GM10847 (cell line): ENCODE results near the gene TANK.

Experiments
- POLR2A ChIP-seq: IDR thresholded peaks from 2 replicates; pipeline ENCODE4 v1.6.1; 2011; ENCODE audit not compliant: insufficient read length; ENCODE audit errors: extremely low read depth

TANK gene

DNA sequence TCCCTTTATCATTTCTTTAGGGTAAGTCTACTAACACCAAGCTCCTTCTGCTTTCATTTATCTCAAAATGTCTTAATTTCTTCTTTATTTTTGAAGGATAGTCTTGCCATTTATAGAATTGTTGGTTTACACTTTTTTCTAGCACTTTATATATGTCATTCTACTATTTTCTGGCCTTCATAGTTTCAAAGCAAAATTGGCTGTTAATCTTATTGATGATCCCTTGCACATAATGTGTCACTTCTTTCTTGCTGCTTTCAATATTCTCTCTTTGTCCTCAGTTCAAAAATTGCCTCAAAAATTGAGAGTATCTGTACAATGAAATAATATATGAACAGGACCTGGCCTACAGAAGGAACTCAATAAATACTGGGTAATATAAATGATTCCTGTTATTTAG, 7.9 kb upstream of the TANK start:
- TF ChIP-seq POLR2A: no peak

DNA sequence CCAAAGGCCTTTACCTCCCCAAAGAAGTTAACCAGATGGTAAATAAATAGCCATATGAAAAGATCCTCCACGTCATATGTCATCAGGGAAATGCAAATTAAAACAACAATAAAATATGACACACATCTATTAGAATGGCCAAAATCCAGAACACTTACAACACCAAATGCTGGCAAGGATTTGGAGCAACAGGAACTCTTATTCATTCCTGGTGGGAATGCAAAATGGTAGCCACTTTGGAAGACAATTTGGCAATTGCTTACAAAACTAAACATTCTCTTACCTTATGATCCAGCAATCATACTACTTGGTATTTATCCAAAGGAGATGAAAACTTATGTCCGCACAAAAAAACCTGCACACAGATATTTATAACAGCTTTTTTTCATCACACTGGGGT, 1.3 kb upstream of the TANK start:
- no peak for TF ChIP-seq POLR2A

DNA sequence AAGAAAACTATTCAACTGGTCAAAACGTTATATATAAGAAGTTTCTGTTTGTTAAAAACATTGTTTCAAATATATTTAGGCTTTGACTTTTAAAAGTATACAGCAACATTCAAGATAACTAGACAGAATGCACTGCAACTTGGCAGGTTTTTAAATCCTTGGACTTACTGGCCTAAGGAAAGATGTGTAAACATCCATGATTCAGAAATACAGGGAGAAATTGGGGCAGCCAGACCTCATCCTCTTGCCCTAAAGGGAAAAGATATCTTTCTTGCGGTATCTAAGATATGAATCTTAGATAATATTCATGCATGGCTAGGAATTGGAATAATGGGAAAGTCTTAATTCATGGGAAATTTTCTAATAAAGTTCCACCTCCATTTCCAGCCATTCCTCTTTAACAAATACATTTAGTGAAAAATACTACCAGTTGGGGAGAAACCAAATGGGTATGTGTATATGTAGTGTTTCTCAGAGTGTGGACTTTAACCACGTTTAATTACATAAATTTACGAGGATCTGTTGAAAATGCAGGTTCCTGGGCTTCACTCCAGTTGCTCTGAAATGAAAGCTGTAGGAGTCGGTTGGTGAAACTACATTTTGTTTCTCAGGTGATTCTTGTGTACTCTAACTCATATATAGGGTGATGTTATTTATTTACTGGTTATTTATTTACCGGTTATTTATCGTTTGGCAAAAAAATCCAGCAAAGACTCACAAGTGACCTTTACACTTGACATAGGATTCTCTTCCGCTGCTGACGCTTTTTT, 587 bp upstream of the TANK start:
- TF ChIP-seq POLR2A: no peak

DNA sequence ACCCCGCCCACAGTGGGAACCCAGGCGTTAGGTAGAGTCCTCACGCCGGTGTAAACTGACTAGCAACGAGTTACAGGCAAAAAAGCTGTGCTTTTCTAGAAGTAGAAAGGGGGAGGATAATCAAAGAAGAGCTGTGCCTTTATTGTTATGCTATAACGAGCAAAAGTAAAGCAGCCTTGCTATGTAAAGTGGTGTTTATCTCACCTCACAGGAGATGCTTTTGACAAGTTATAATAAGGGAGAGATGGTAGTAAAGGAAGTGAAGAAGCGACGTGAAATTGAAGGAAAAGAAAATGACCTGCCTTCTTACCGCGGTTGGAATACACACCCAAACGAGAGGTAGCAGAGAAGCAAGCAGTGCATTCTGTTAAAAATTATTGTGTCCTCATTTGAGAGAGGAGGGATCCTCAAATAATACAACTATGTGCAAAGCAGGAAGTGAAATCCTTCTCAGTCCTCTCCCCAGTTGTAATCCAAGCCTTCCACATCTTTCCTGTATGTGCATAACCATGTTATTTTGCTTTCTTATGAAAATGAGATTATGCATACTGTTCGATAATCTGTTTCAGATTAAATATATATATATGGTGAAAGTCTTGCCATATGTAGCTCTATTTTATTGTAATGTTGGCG, 962 bp downstream of the TANK start:
- TF ChIP-seq POLR2A: no peak

DNA sequence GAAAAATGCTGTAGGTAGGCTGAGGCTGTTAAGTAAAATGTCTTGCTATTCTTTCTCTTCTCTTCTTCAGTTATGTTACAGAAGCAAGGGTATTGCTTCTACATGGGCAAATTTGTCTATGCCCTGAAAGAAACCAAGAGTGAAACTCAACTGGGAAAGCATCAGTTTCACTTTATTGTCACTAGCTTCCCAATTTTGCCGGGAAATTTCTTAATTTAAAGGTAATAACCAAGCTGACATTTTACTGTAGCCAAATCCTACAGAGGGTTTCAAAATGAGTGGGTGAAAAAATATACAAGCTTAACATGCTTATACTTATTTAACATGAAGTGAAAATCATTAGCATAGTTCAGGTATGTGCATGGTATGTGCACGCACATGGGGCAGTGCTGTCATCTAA, 3.2 kb downstream of the TANK start:
- no peak for TF ChIP-seq POLR2A

DNA sequence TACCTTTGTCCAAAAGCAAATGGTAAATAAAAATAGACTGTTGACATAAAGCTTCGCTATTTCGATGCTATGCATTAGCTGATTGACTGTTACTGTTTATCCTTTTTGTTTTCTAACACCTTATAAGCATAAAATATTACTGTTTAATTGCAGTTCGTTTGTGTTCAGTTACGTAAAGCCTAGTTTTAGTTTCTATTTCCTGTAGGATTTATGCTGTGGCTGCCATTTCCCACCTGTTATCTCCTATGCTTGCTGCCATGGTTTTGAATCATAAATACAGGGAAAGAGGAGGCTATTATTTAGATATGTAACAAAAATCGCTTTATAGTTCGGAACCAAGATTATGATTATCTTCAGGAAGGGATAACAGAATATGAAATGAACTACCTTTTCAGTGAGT, 3.9 kb downstream of the TANK start:
- no peak for TF ChIP-seq POLR2A

DNA sequence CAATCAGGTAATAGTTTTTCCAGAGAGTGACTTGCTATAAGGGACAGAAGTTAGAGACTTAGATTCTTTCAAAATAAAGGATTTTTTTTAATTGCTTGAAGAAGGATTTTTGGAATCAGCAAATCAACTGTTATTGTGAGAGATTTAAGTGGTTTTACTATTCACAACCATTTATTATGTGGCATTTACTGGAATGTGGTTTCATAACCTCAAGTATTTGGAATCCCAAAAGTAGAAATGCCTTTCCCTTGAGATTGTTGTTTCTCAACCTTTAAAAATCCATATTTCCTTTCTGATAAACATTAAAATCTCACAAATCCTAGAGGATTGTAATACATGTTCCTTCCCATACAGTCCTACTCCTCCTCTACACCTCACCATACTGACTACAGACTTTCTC, 5.0 kb downstream of the TANK start:
- no peak for TF ChIP-seq POLR2A

DNA sequence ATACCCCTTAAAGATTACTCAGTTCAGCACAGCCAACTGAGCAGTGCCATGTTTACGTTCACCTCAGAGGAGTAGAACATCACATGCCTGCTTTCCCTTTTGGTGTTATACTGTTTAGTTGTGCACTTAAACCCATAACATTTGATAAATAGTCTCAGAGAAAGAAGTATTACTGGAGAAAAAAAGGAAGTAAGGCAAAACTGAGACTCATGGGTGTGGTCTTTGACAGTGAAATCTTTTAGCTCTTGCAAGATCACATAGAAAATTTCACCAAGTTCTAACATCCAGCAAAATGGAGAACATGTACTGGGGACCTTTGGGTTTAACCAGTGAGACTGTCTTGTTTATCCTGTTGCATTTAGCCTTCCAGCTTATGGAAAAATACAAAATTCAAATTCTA, 5.6 kb downstream of the TANK start:
- TF ChIP-seq POLR2A: no peak

DNA sequence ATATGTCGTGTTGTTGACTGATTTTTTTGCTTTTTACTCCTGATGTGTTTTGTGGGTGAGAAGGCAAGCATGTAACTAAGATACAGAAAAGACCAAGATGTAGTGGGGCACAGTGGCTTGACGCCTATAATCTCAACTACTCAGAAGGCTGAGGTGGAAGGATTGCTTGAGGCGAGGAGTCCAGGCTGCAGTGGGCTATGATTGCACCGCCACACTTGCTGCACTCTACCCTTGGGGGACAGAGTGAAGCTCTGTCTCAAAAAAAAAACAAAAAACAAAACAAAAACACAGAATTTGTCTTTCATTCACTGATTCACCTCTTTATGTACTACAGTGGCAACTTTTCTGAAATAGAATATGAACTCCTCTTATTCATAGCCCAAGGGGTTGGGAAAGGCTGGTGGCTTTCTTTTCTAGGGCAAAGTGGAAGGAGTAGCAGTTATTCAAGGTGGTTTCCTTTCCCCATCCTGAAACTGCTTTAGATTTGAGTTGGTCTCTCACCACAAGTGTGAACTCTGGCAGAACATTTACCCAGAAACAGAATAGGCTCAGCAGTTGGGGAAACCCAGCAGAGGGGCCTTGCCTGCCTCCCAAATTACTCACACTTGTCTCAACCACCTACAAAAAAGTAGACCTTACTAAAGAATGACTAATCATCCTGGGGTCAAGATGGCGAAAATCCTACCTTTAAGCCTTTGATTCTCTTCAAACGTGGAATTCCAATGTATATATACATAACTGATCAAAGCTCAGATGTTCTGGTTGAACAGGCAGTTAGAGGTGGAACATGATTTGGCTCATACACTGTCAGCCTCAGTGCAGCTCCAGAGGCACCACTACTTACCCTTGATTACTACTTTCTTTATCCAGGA, 6.5 kb downstream of the TANK start:
- no peak for TF ChIP-seq POLR2A

DNA sequence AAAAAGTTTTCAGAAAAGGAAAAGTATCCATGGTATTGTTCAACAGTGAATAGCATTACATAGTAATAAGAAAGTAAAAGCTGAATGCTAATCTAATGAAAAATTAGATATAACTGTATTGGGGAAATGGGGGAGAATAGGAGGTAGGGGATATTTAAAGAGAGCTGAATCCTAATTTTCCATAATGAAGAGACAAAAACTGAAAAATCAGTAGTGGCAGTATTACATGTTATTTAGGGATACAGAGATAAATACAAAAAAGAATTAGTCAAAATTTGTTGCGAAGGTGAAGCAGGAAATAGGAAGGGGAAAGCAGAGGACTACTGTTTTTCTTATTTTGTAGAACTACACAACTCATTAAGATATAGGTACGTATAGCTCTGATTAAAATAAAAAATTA, 9.1 kb downstream of the TANK start:
- TF ChIP-seq POLR2A: no peak

DNA sequence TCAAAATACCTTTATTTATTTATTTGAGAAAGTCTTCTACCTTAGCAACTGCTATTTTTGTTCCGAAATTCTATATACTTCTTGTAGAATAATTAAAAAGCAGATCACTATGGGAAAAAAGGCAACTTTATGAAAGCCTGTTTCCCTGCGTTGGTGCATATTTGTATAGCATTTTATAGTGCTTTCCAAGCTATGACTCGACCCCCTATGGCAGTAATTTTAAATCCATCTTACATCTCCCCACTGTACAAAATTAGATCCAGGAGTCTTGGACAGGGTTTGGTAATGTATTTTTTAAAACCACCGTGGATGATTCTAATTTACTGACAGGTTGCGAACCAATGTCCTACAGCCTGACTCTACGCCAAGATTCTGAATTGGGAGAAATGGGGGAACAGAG, 10.1 kb downstream of the TANK start:
- TF ChIP-seq POLR2A: no peak

DNA sequence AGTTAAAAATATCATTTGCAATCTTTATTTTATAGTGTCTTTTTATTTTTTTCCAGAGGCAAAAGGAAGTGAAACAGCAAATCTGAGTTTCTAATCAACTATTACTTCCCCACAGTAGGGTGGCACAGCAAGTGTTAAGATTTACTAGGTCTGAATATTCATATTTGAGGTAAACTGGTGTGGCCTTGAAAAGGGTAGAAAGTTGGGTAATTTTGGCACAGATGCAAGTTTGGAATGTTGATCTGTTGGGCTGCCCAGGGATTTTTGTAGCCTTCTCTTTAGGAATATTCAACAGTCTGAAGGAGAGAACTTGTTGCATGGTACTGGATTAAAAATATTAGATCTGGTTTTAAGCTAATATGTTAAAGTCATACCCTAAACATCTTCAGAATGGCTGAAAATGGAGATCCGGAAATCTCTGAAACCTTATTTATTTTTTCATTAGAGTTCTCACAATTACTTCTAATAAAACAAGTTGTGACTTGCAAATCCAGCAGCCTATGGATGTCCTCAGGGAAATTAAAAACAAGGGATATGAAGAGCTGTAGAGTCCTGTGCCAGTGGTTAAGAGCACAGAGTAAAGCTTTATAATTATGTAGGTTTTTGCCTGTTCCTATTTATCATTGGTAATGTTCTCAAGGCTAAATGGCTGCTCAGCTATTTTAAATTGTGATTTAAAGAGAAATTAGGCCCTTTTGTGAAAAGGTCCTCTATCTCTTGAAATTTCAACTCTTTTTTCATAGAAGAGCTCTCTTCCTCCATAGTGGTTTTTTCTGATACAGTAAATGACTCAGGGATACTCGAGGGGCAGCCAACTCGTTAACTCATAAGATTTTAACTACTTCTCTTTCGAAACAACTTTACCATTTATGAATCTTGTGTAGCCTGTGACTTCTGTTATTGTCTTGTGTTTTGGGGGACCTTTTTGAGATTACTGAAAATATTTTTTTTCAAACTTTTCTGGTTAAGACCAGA, 11.0 kb downstream of the TANK start:
- no peak for TF ChIP-seq POLR2A

DNA sequence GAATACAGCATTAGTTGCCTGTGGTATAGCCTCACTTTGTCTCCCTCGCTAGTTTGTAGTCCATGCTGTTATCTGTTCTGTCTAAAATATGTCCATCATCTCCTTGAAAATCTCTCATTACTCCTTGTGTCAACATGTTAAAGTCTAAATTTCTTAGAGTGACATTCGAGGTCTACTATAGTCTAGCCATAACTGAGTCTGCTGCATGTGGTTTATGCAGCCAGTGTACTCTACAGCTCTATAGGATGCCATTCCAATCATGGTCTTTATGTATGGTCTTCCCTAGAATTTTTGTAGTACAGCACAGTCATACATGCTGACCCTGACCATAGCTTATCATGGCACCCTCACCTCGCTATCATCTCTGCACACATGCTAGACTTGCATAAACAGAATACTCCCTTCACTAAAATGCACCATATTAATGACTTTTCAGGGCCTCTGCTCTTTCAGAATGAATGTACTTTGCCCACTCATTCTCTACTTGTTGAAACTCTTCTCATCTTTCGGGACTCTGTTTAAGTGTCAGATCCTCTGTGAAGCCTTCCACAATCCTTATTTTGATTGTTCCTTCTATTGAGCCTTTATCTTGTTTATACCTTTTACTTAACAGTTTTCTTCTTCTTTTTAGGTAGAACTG, 12.8 kb downstream of the TANK start:
- TF ChIP-seq POLR2A: no peak

DNA sequence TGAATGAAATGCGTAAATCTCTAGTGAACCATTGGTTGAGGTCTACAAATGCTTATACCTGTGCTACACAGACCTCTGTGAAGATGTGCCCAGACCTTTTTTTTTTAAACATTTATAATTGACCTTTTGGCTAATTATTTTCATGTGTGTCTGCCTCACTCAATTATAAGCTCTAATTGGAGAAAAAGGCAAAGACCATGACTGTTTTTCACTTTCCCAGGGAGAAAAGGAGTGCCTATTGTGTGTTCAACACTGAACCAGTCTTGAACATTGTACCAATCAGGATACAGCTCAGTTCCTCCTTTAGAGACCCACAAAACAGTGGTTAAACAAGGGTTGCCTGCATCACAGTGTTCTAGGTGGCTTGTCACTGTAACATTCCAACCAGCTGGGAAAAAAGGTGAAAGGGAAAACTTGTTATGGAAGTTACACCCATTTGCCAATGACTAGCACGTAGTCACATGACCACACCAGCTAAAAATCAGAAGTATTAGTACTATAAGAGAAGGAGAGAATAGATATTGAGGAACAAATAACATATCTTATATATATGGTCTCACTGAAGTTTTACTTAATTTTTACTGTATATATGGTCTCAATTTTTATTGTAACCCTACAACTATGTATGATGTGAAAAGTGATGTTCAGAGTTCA, 13.4 kb downstream of the TANK start:
- no peak for TF ChIP-seq POLR2A
